M059J (cell line): Measurements from ENCODE around the gene GALNT15. TPM values are rescaled to one million over a fixed set of nuclear protein-coding genes. Genes with fewer than 3 reads are reported as not detected.

Experiments
- DNase-seq: peaks from one replicate; pipeline ENCODE4 v3.0.0-alpha.2; 2012; ENCODE audit warnings: low read depth
- total RNA-seq: library from RNA; depleted of rRNA; stranded (reverse); fragments of >200 nt; shearing (Covaris generic); gene quantifications from 2 replicates; pipeline ENCODE4 v1.2.3, GENCODE V29; 2014; rRNA removed

Gene GALNT15
- total RNA-seq = 2.1 and 7.0 TPM in 2 replicates

DNA sequence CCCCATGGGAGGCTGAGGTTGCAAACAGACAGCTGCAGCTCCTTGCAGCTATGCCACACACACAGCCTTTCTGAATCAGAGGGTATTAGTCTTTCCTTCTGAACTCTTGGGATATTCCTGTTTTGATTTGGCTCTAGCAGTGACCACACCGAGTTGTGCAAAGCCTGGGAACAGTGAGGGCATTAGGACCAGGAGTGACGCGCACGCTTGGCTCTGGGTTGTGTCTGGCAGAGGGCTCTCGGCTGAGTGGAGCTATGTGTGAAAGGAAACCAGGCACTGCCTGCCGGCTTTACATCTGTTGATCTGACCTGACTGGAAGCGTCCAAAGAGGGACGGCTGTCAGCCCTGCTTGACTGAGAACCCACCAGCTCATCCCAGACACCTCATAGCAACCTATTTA, at the start of gene GALNT15:
GALNT15 (plus strand) TSS at position 292 of the 400 bp plus-strand sequence. CDS start 472 bp downstream, outside the sequence.
- peak; percentile 87 for DNase-seq

- DNase-seq = no peak
These were observed 47.8 kb upstream of the GALNT15 start for GRCh38 chr3:16126634-16127033.

DNA sequence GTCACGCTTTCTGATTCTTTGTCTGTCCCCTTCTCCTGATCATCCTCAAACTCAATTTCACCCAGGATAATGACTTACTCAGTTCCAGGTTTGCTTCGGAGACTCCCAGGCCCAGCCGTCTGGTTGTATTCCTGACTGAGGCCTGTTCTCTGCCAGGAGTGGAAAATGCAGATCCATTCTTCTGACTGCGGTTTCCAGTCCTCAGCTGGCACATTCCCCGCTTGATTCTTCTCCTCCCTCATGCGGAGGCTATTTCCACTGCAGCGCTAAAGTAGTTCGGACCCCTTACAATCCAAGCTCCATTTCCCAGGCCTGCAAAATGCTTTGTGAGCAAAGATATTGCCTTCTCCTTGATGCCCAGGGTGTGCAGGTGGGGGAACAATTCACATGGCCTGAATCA, 47.2 kb upstream of the GALNT15 start:
- DNase-seq = no peak

DNA sequence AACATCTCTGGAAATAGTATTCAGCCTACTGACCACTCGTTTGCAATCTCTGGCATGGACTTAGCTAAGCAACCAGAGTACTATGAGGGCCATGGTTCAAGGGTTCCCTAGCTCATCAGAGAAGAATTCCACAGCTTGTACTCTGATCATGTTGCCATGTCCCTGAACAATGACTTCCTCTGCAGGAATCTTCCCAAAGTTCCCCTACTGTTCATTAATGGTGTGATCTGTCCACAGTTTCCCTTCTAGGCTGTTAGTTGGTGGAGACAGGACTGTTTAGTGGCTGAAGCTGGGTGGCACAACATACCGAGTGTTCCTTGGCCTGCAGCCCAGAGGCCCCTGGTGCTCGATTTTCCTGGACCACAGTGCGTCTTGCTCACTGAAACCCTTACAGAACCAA, 44.4 kb upstream of the GALNT15 start:
- DNase-seq = peak; percentile 65

GRCh38 chr3:16132190-16132589, 42.3 kb upstream of the GALNT15 start:
- no peak for DNase-seq

DNA sequence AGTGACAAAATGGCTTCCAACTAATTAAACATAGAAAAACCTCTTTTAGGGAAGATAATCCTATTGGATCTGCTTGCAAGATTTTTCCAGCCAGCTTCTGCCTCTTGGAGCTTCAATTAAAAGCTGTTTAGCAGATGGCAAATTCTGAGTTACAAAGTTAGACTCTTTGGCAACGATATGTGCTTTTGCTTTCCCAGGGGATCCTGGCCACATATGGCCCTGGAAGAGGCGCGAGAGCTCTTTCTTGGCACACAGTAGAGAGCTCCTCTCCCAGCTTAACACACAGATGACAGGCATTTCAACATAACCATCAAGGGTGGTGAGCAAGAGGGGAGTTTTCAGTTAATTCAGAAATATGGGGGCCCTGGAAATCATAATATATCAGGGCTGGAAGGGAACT, 41.6 kb upstream of the GALNT15 start:
- DNase-seq = no peak

- no peak for DNase-seq
These were observed 40.1 kb upstream of the GALNT15 start for GRCh38 chr3:16134173-16134928.

DNA sequence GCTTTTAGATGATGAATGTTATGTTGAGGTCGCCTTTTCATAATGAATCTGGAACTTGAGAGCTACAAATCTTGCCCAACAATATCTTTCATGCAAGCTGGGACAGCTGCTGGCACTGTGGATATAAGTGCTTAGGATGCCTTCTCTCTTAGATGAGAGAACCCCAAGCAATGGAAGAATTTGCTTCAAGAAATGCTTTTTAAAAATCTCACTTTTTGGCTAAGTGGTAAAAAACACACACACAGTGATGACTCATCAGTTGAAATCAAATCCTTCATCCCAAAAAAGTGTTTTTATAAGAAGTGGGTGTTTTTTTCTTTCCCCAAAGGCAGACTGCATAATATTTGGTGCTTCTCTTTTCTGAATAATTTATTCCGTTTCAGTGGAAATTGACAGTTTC, 38.4 kb upstream of the GALNT15 start:
- DNase-seq = no peak

GRCh38 chr3:16137044-16137443, 37.4 kb upstream of the GALNT15 start:
- no peak for DNase-seq

GRCh38 chr3:16137977-16138376, 36.5 kb upstream of the GALNT15 start:
- DNase-seq = no peak

GRCh38 chr3:16140116-16140893, 34.2 kb upstream of the GALNT15 start:
- DNase-seq = peak; percentile 90

- no peak for DNase-seq
These were observed 33.6 kb upstream of the GALNT15 start for GRCh38 chr3:16140894-16141285.

- no peak for DNase-seq
These were observed 32.0 kb upstream of the GALNT15 start for GRCh38 chr3:16142350-16143025.

- DNase-seq = peak; percentile 53
These were observed 30.5 kb upstream of the GALNT15 start for GRCh38 chr3:16143861-16144447.

- no peak for DNase-seq
These were observed 29.3 kb upstream of the GALNT15 start for GRCh38 chr3:16145176-16145575.

GRCh38 chr3:16146015-16146730, 28.3 kb upstream of the GALNT15 start:
- DNase-seq = peak; percentile 80

- peak; percentile 68 for DNase-seq
These were observed 27.1 kb upstream of the GALNT15 start for GRCh38 chr3:16147220-16147994.

GRCh38 chr3:16148213-16148612, 26.3 kb upstream of the GALNT15 start:
- DNase-seq = no peak

DNA sequence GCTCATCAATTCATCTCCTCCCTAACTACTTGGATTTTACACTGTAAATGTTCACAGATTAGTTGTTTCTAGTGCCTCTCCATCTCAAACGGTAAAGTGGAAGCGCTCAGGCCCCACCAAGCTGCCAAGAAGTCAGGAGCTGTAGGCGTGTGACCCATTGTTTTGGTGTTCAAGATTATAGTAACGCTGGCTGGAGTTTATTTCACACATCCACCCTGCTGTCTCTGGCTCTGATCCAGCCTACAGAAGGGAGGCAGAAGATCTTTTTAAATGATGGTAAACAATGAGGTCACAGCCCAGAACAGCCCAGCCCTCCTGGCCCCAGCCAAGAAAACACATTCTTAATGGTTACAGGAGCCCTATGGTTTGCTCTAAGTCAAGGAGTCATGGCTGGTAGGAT, 25.7 kb upstream of the GALNT15 start:
- DNase-seq = peak; percentile 87

GRCh38 chr3:16150285-16150684, 24.2 kb upstream of the GALNT15 start:
- DNase-seq = no peak

GRCh38 chr3:16151109-16151508, 23.4 kb upstream of the GALNT15 start:
- DNase-seq = peak; percentile 76
